ENCODE measurements around the gene DUOX2. TPM values are rescaled to one million over a fixed set of nuclear protein-coding genes. Genes with fewer than 3 reads are reported as not detected.
"Not testable (repeated sequence)": the region's sequence is repeated elsewhere in the genome, so short reads cannot be mapped to it uniquely, and the experiment has no call there.

Gene DUOX2
- total and polyA plus RNA-seq, 5 donors: 0.39 to 0.63 (median 0.41) TPM

DNA sequence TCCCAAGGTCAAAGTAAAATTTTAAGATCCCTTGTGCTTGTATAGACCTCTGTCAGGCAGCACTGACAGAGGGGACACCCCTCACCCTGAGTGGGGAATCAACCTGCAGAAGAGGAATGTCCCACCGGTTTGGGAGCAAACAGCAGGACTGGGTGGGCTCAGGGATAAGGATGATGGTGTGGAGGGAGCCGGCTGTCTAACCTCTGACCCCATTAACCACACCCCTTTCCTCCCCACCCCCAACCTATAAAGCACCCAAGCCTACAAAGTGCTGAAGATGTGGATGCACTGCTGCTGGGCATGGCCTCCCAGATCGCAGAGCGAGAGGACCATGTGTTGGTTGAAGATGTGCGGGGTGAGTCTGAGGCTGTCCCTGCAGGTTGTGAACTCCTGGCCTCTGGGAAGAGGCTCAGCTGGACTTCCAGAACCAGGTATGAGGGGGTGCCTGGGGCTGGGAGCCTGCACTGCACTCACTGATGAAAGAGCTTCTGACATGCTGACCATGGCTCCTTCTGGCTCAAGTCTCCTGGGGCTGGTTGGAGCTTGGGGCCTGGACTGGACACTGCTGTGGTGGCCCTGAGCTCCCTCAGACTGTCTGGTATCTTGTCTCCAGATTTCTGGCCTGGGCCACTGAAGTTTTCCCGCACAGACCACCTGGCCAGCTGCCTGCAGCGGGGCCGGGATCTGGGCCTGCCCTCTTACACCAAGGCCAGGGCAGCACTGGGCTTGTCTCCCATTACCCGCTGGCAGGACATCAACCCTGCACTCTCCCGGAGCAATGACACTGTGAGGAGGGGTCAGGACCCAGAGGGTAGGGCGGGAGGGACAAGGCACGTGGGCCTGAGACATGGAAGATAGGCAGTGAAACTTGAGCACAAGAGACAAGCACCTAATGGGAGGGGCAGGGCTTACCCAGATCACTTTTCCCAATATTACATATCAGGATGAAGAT is 25.1 kb upstream of the DUOX2 start:
- ATAC-seq (no peak), DNase-seq (peak in 1 of 3 donors; percentile 22)
- H3K27ac ChIP-seq (ENCODE audit: low read length): no peak overlapping the region
- H3K4me3 ChIP-seq (ENCODE audit: low read length): no peak overlapping the region
- H3K4me1 ChIP-seq (ENCODE audit: control insufficient read depth, insufficient read depth, low read length): no peaks in the 10 kb centered on the region
- H3K9me3 ChIP-seq (ENCODE audit: control insufficient read depth, low read length): no peaks in the 10 kb centered on the region
- intact Hi-C loops (cut with DNase I): no loop called here
- WGBS: 70% methylated on average over 12 of the region's 12 CpGs
- H3K27me3 ChIP-seq (ENCODE audit: control insufficient read depth, insufficient read depth): no peaks in the 10 kb centered on the region

DNA sequence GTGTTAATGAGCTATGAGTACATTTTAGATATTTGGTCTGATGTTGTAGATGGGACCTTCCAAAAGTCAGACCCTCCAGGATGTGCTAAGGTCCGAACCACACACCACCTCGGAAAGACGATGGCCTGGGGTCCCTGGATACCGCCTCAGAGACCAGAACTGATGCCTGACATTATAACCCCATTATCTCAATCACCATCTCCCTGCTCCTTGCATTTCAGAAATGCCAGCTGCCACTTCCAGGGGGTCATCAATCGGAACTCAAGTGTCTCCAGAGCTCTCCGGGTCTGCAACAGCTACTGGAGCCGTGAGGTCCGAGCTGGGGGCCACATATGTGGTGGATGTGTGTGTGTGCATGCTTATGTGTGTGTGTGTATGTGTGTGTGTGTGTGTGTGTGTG is 23.7 kb upstream of the DUOX2 start:
- no peak for DNase-seq
- Histone ChIP-seq H3K27ac (ENCODE audit: low read length) (no peak overlapping the region), H3K9me3 (ENCODE audit: control insufficient read depth, low read length) (no peaks in the 10 kb centered on the region), H3K4me3 (ENCODE audit: low read length) (no peak overlapping the region), H3K27me3 (ENCODE audit: control insufficient read depth, insufficient read depth) (no peaks in the 10 kb centered on the region), H3K4me1 (ENCODE audit: control insufficient read depth, insufficient read depth, low read length) (no peaks in the 10 kb centered on the region)
- intact Hi-C loops (cut with DNase I): no loop called here
- WGBS: 81% methylated on average over 8 of the region's 8 CpGs
- no peak for ATAC-seq

DNA sequence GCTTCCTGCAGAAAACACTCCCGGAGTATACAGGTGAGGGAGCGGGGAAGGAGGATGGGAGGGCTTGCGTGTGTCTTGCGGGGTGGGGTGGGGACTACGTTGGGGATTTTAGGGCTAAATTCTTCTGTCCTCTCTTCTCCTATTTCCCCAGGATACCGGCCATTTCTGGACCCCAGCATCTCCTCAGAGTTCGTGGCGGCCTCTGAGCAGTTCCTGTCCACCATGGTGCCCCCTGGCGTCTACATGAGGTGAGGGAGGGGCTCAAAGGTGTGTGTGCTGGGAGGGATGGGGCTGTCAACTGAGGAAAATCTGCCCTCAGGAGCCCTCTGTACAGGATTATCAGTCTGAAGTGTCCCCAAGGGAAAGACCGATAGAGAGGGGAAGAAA is 22.4 kb upstream of the DUOX2 start:
- 24% methylated on average over 10 of the region's 10 CpGs for WGBS
- no peak for DNase-seq
- no peak for ATAC-seq
- no peaks in the 10 kb centered on the region for H3K27me3 ChIP-seq (ENCODE audit: control insufficient read depth, insufficient read depth)
- H3K4me1 ChIP-seq (ENCODE audit: control insufficient read depth, insufficient read depth, low read length): no peaks in the 10 kb centered on the region
- no peak overlapping the region for H3K27ac ChIP-seq (ENCODE audit: low read length)
- no peak overlapping the region for H3K4me3 ChIP-seq (ENCODE audit: low read length)
- intact Hi-C loops (cut with DNase I): no loop called here
- no peaks in the 10 kb centered on the region for H3K9me3 ChIP-seq (ENCODE audit: control insufficient read depth, low read length)

DNA sequence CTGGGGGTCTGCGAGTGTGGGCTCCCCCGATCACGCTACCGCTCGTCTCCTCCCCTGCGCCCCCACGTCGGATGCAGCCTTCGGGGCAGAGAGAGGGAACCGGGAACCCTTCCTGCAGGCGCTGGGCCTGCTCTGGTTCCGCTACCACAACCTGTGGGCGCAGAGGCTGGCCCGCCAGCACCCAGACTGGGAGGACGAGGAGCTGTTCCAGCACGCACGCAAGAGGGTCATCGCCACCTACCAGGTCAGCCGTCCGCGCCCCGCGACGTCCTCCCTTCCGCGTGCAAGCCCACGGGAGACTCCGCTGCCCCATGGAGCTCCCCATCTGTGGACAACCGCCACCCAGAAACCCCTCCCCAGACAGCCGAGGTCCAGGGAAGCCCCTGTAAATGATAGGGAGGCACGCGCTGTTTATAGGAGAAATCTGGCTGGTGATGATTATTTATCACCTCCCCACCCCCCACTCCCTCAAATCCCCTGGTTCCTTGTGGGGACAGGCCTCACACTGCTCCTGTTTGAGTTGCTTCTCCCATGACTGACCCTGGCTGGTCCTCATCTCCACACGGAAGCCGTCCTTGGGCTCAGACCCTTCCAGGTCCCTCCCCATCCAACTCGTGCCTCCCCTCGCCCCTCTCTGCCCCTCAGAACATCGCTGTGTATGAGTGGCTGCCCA is 21.9 kb upstream of the DUOX2 start:
- H3K4me1 ChIP-seq (ENCODE audit: control insufficient read depth, insufficient read depth, low read length); intact Hi-C loops (cut with DNase I); H3K27ac ChIP-seq (ENCODE audit: low read length); H3K9me3 ChIP-seq (ENCODE audit: control insufficient read depth, low read length); H3K4me3 ChIP-seq (ENCODE audit: low read length); DNase-seq; H3K27me3 ChIP-seq (ENCODE audit: control insufficient read depth, insufficient read depth): not testable (repeated sequence)
- WGBS: 19% methylated on average over 9 of the region's 37 CpGs
- ATAC-seq: peak; percentile 9 to 20

DNA sequence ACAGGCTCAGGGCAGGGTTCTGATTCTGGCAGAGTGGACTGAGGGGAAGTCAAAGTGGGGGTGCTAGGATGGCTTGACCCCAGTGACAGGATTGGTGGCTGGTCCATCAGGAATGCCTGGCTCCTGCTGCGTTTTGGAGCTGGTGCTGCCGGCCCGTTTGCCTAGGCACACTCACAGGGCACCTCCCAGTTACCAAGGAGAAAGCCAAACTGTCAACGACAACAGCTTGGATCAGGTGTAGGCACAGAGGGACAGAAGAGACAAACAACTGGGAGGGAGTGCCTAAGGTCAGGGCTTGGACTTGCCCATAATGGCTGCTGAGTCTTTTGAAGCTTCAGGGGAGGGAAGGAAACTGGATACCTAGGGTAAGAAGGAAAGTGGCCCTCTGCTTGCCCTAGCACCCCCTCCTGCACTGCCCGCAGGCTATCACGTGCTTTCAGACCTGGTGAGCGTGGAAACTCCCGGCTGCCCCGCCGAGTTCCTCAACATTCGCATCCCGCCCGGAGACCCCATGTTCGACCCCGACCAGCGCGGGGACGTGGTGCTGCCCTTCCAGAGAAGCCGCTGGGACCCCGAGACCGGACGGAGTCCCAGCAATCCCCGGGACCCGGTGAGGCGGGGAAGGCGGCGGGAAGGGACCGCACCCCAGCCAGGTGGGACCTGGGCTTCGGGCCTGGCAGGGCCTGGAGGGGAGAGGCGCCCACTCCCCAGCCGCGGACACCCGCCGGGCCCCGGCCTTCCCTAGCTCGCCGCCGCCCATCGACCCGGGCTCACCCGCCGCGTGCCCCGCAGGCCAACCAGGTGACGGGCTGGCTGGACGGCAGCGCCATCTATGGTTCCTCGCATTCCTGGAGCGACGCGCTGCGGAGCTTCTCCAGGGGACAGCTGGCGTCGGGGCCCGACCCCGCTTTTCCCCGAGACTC is 21.0 kb upstream of the DUOX2 start:
- no peak overlapping the region for H3K27ac ChIP-seq (ENCODE audit: low read length)
- WGBS: 10% methylated on average over 57 of the region's 57 CpGs
- no peaks in the 10 kb centered on the region for H3K27me3 ChIP-seq (ENCODE audit: control insufficient read depth, insufficient read depth)
- DNase-seq (peak in 1 of 3 donors; percentile 73), ATAC-seq (peak; percentile 44 to 58)
- peak overlapping the region; percentile 8 for H3K4me3 ChIP-seq (ENCODE audit: low read length)
- no peaks in the 10 kb centered on the region for H3K9me3 ChIP-seq (ENCODE audit: control insufficient read depth, low read length)
- intact Hi-C loops (cut with DNase I): no loop called here
- H3K4me1 ChIP-seq (ENCODE audit: control insufficient read depth, insufficient read depth, low read length): no peaks in the 10 kb centered on the region

DNA sequence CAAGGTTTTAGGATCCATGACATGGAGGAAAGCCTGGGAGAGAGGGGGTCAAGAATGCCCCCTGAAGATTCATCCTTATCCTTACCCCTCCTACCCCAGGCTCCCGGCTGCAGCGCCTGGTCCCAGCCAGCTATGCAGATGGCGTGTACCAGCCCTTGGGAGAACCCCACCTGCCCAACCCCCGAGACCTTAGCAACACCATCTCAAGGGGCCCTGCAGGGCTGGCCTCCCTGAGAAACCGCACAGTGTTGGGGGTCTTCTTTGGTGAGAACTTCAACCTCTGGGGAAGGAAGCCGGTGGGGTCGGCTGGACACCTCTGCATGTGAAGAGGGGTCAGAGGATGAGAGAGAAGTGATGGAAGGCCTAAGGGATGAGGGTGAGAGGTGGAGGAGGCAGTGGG is 20.1 kb upstream of the DUOX2 start:
- no peak for DNase-seq
- no peak for ATAC-seq

DNA sequence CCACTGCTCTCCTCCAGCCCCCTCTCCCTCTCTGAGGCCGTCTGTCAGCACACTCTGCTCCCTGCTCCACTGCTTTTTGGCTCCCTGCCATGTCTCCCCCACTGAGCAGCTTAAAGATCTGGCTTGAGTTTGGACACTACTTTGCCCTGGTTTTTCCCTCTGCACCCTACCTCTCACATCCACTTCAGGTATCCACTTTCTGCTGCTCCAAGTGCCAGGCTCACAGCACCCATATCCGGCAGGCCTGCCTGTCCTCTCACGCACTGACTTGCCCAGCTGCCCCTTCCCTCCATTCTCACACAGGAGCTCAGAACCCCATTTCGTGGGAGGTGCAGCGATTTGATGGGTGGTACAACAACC is 19.6 kb upstream of the DUOX2 start:
- Histone ChIP-seq H3K4me3 (ENCODE audit: low read length) (no peak overlapping the region), H3K4me1 (ENCODE audit: control insufficient read depth, insufficient read depth, low read length) (no peaks in the 10 kb centered on the region), H3K27me3 (ENCODE audit: control insufficient read depth, insufficient read depth) (no peaks in the 10 kb centered on the region), H3K27ac (ENCODE audit: low read length) (no peak overlapping the region), H3K9me3 (ENCODE audit: control insufficient read depth, low read length) (no peaks in the 10 kb centered on the region)
- WGBS: 72% methylated on average over 5 of the region's 5 CpGs
- no peak for DNase-seq
- no peak for ATAC-seq
- intact Hi-C loops (cut with DNase I): no loop called here

More for the DNA sequence above, 20.1 kb upstream of the DUOX2 start:
- 89% methylated on average over 7 of the region's 7 CpGs for WGBS
- H3K9me3 ChIP-seq (ENCODE audit: control insufficient read depth, low read length): no peaks in the 10 kb centered on the region
- H3K27me3 ChIP-seq (ENCODE audit: control insufficient read depth, insufficient read depth): no peaks in the 10 kb centered on the region
- H3K4me1 ChIP-seq (ENCODE audit: control insufficient read depth, insufficient read depth, low read length): no peaks in the 10 kb centered on the region
- intact Hi-C loops (cut with DNase I): no loop called here
- H3K27ac ChIP-seq (ENCODE audit: low read length): no peak overlapping the region
- H3K4me3 ChIP-seq (ENCODE audit: low read length): no peak overlapping the region

DNA sequence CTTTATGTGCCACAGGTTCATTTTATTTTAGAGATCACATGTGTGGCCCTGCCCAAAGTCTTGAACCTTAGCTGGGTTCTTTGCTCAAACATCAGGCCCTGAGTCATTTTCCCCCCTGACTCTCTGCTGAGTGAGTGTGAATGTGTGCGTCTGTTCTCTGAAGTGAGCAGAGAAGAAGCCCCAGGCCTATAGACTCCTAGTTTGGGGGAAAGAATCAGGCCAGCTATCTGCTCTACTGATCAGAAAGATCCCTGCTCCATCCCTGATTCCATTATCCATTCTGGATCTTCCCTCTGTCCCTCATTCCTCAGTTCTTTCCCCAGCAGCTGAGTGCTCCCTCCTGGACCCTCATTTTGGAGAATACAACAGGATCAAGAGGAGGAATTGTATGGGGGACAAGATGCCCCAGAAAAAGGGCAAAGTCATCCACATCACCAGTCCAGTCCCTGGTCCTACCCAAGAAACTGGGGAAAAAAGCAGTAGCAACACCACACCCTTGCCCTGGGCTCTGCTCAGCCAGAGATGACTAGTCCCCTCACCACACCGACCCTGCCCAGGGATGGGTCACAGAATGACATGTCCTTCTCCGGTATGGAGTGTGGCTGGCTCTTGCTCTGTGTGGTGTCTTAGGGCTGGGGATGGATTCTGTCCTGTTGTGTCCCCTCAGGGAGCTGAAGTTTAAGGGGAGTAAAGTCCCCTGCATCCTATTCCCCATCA is 19.0 kb upstream of the DUOX2 start:
- Histone ChIP-seq H3K27me3 (ENCODE audit: control insufficient read depth, insufficient read depth) (no peaks in the 10 kb centered on the region), H3K4me1 (ENCODE audit: control insufficient read depth, insufficient read depth, low read length) (no peaks in the 10 kb centered on the region), H3K9me3 (ENCODE audit: control insufficient read depth, low read length) (no peaks in the 10 kb centered on the region), H3K4me3 (ENCODE audit: low read length) (no peak overlapping the region), H3K27ac (ENCODE audit: low read length) (no peak overlapping the region)
- intact Hi-C loops (cut with DNase I): no loop called here
- DNase-seq: no peak
- WGBS: 64% methylated on average over 3 of the region's 3 CpGs
- ATAC-seq: no peak

DNA sequence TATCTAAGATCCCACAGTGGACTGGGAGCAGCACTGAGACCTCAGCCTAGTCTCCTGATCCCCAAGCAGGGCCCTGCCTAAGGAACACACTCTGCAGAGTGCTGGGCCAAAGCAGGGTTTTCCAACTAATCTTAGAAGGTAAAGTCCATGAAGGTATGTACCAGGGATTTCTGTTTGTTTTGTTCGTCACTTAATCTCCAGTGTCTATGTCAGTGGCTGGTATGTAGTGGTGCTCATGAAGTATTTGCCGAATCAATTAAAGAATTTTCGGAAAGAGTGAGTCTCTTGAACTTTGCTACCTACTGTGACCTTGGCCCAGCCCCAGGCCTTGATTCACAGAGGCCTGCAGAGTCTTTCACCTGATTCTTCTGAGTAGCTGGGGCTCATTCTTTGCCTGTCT is 17.5 kb upstream of the DUOX2 start:
- ATAC-seq (no peak), DNase-seq (no peak)
- intact Hi-C loops (cut with DNase I): no loop called here
- WGBS: 93% methylated on average over 3 of the region's 3 CpGs
- no peaks in the 10 kb centered on the region for H3K9me3 ChIP-seq (ENCODE audit: control insufficient read depth, low read length)
- no peak overlapping the region for H3K27ac ChIP-seq (ENCODE audit: low read length)
- H3K4me1 ChIP-seq (ENCODE audit: control insufficient read depth, insufficient read depth, low read length): no peaks in the 10 kb centered on the region
- no peaks in the 10 kb centered on the region for H3K27me3 ChIP-seq (ENCODE audit: control insufficient read depth, insufficient read depth)
- no peak overlapping the region for H3K4me3 ChIP-seq (ENCODE audit: low read length)

DNA sequence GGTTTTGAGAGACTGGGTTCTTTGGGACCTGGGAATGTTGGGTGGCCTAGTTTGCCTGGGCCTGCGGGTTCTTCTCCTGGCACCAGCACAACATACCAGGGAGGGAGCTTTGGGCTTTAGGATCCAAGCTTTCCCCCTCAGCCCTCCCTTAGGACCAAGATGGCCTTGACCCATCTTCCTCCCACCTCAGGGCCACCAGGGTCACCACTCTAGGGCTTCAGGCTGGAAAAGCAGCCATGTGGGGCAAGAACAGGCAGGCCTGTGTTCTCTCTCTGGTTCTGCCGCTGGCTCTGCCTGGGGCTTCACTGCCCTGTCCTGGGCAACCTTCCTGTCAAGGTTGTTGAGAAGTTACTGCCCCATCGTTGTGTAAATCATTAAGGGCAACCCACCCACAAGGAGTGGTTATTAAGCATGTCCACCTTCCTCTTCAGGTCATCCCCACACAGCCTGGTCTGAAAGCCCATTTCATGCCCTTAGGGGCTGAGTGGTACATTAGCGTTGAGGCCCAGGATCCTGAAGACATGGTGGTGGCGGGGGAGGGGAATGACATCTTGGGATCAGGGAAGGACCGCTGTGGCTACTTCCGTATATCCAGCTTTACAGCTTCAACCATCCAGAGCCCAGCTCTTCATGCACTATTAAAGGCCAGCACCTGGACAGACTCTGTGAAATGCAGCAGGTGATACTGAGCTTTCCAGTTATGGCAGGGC is 16.5 kb upstream of the DUOX2 start:
- 80% methylated on average over 7 of the region's 7 CpGs for WGBS
- intact Hi-C loops (cut with DNase I): no loop called here
- no peak overlapping the region for H3K27ac ChIP-seq (ENCODE audit: low read length)
- DNase-seq: no peak
- no peak for ATAC-seq
- no peaks in the 10 kb centered on the region for H3K4me1 ChIP-seq (ENCODE audit: control insufficient read depth, insufficient read depth, low read length)
- no peak overlapping the region for H3K4me3 ChIP-seq (ENCODE audit: low read length)
- no peaks in the 10 kb centered on the region for H3K27me3 ChIP-seq (ENCODE audit: control insufficient read depth, insufficient read depth)
- no peaks in the 10 kb centered on the region for H3K9me3 ChIP-seq (ENCODE audit: control insufficient read depth, low read length)
